AG04450 (cell line): ENCODE measurements around the gene KCNIP4. TPM values are rescaled to one million over a fixed set of nuclear protein-coding genes. Genes with fewer than 3 reads are reported as not detected.

ENCODE experiments used
- CTCF ChIA-PET: fragments of 300-600, 350-600 bp; formaldehyde crosslinking; extraction: SDS; loops from one replicate; lab custom pipeline; 2022; ENCODE audit warnings: antibody characterized with exemption, inconsistent platforms; lab: Charles Lee
- POLR2A ChIA-PET: fragments of 350-600 bp; formaldehyde crosslinking; extraction: SDS; loops from one replicate; lab custom pipeline; 2021; ENCODE audit warnings: antibody characterized with exemption, inconsistent platforms; lab: Yijun Ruan, JAX
- DNase-seq: peaks from one replicate; pipeline ENCODE4 v3.0.0-alpha.2; 2011; ENCODE audit warnings: low read depth, low spot score
- H3K27ac ChIP-seq: one replicate; pipeline ENCODE4 v1.5.1; 2012; ENCODE audit warnings: low read depth, low read length, control low read depth
- H3K27me3 ChIP-seq: one replicate; pipeline ENCODE4 v1.6.0; 2012; ENCODE audit warnings: low read length; ENCODE audit not compliant: control insufficient read depth, insufficient read depth
- H3K4me3 ChIP-seq: 2 replicates; pipeline ENCODE4 v1.5.1; 2011; ENCODE audit warnings: mild to moderate bottlenecking, low read depth, low read length, control low read depth
- H3K9me3 ChIP-seq: 2 replicates; pipeline ENCODE4 v1.5.1; 2012; ENCODE audit warnings: low read length; ENCODE audit not compliant: control insufficient read depth, insufficient read depth
- polyA plus RNA-seq: library from polyadenylated mRNA; depleted of rRNA; stranded (reverse); fragments of >200 nt; gene quantifications from 2 replicates; pipeline ENCODE4 v1.2.3, GENCODE V29; 2011
- TF ChIP-seq, protein P1 (sequence below): IDR thresholded peaks from 2 replicates; pipeline ENCODE4 v1.5.1; 2011; ENCODE audit warnings: low read depth, low read length, control low read depth, inconsistent platforms

Gene KCNIP4
- polyA plus RNA-seq, 1 experiment: not detected

DNA sequence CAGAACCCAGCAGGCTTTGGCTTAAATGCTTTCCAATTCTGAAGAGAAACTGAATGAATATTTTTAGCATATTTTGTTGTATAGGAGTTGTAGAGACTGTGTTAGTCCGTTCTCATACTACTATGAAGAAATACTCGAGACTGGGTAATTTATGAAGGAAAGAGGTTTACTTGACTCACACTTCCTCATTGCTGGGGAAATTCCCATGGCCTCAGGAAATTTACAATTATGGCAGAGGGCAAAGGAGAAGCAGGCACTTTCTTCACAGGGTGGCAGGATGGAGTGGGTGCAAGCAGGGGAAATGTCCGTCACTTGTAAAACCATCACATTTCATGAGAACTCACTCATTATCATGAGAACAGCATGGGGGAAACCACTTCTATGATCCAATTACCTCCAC, 956.6 kb downstream of the KCNIP4 start:
- POLR2A ChIA-PET: no interaction called here
- TF ChIP-seq, protein P1, sequence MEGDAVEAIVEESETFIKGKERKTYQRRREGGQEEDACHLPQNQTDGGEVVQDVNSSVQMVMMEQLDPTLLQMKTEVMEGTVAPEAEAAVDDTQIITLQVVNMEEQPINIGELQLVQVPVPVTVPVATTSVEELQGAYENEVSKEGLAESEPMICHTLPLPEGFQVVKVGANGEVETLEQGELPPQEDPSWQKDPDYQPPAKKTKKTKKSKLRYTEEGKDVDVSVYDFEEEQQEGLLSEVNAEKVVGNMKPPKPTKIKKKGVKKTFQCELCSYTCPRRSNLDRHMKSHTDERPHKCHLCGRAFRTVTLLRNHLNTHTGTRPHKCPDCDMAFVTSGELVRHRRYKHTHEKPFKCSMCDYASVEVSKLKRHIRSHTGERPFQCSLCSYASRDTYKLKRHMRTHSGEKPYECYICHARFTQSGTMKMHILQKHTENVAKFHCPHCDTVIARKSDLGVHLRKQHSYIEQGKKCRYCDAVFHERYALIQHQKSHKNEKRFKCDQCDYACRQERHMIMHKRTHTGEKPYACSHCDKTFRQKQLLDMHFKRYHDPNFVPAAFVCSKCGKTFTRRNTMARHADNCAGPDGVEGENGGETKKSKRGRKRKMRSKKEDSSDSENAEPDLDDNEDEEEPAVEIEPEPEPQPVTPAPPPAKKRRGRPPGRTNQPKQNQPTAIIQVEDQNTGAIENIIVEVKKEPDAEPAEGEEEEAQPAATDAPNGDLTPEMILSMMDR: no peak
- DNase-seq: no peak
- H3K27me3 ChIP-seq: no peaks in the 10 kb centered on the region
- CTCF ChIA-PET: no interaction called here
- no peak overlapping the region for H3K4me3 ChIP-seq
- no peak overlapping the region for H3K27ac ChIP-seq
- H3K9me3 ChIP-seq: peaks cover 6% of the 10 kb centered on the region; the same call in 1 of the 2 replicates

DNA sequence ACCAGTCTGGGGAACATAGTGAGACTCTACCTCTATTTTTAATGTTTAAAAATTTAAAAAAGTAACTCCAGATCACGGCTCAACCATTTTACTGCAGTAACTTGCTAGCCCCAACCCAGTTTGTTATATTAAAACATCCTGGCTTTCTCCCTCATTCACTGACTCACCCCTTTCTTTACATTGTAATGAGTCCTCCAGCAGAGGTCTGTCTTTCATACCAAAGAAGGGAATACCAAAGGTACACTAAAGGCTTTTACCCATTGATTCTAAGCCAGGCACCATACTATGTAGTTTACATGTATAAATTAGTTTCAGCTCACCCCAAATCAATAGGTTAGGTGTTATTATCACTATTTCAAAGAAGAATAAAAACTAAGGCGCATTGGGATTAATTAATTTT, 961.4 kb downstream of the KCNIP4 start:
- H3K27ac ChIP-seq: no peak overlapping the region
- ChIA-PET POLR2A (no interaction called here), CTCF (no interaction called here)
- no peaks in the 10 kb centered on the region for H3K27me3 ChIP-seq
- H3K4me3 ChIP-seq: no peak overlapping the region
- no peak for DNase-seq
- H3K9me3 ChIP-seq: peaks cover 12% of the 10 kb centered on the region
- TF ChIP-seq, protein P1: no peak

DNA sequence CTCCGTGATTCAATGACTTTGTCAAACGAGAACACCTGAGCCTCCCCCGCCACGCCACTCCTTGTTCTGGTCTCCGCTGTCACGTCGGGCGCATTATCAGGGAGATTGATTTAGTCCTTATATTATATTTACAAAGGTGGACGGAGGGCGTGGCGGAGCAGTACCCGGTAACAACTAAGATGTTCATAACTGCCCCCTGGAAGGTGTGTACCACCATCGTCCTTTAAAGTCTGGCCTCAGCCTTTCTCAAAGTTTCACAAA, 964.1 kb downstream of the KCNIP4 start:
- DNase-seq: no peak
- Histone ChIP-seq H3K27ac (no peak overlapping the region), H3K9me3 (peaks cover 11% of the 10 kb centered on the region), H3K27me3 (no peaks in the 10 kb centered on the region), H3K4me3 (no peak overlapping the region)
- ChIA-PET POLR2A (no interaction called here), CTCF (no interaction called here)
- TF ChIP-seq, protein P1: no peak

- POLR2A ChIA-PET: no interaction called here
- no peak overlapping the region for H3K27ac ChIP-seq
- no peaks in the 10 kb centered on the region for H3K27me3 ChIP-seq
- no peak for DNase-seq
- TF ChIP-seq, protein P1: no peak
- CTCF ChIA-PET: no interaction called here
- no peak overlapping the region for H3K4me3 ChIP-seq
- H3K9me3 ChIP-seq: peaks cover 14% of the 10 kb centered on the region
Observed at GRCh38 chr4:20983763-20984575, 964.6 kb downstream of the KCNIP4 start.

DNA sequence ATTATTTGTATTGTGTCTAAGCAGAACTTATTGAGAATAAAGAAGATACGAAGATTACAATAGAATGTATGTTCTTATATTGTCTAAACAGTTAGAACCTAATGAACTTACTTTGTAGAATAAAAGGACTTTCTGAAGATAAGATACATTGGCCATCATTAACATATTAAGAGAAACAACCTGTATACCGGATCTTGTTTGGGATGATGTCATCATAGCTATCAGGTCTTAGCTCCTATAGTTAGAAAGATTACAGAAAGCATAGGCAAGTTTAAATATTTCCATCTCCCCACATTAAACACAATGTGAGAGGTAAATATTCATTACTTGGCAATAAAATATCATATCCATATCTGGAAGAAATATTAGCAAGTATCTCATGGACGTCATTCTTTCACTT, 966.0 kb downstream of the KCNIP4 start:
- H3K27me3 ChIP-seq: no peaks in the 10 kb centered on the region
- ChIA-PET POLR2A (no interaction called here), CTCF (no interaction called here)
- H3K9me3 ChIP-seq: peaks cover 14% of the 10 kb centered on the region
- DNase-seq: no peak
- H3K4me3 ChIP-seq: no peak overlapping the region
- TF ChIP-seq, protein P1: no peak
- H3K27ac ChIP-seq: no peak overlapping the region
